GM10266 (cell line): ENCODE results near the gene PAN2.
"Not testable (repeated sequence)": the region's sequence is repeated elsewhere in the genome, so short reads cannot be mapped to it uniquely, and the experiment has no call there.

ENCODE experiments used
- DNase-seq: peaks from one replicate; pipeline ENCODE4 v3.0.0; 2012; ENCODE audit errors: extremely low spot score
- TF ChIP-seq, protein P1 (sequence below): IDR thresholded peaks from 2 replicates; pipeline ENCODE4 v1.5.1; 2012; ENCODE audit warnings: mild to moderate bottlenecking, low read depth; ENCODE audit not compliant: control insufficient read depth, insufficient read depth; ENCODE audit errors: missing control alignments

PAN2 gene

DNA sequence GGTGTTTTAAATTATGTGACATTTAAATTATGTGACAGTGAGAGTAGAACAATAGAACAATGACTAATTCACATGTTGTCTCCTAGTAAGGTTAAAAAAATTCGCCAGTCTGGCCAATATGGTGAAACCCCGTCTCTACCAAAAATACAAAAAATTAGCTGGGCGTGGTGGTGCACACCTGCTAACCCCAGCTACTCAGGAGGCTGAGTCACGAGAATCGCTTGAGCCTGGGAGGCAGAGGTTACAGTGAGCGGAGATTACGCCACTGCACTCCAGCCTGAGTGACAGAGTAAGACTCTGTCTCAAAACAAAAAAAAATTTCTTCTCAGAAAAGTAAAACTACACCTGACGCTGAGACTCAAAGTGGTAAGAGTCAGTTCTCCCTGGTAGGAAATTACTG lies 36.4 kb downstream of the PAN2 start:
- TF ChIP-seq, protein P1, sequence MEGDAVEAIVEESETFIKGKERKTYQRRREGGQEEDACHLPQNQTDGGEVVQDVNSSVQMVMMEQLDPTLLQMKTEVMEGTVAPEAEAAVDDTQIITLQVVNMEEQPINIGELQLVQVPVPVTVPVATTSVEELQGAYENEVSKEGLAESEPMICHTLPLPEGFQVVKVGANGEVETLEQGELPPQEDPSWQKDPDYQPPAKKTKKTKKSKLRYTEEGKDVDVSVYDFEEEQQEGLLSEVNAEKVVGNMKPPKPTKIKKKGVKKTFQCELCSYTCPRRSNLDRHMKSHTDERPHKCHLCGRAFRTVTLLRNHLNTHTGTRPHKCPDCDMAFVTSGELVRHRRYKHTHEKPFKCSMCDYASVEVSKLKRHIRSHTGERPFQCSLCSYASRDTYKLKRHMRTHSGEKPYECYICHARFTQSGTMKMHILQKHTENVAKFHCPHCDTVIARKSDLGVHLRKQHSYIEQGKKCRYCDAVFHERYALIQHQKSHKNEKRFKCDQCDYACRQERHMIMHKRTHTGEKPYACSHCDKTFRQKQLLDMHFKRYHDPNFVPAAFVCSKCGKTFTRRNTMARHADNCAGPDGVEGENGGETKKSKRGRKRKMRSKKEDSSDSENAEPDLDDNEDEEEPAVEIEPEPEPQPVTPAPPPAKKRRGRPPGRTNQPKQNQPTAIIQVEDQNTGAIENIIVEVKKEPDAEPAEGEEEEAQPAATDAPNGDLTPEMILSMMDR: no peak

DNA sequence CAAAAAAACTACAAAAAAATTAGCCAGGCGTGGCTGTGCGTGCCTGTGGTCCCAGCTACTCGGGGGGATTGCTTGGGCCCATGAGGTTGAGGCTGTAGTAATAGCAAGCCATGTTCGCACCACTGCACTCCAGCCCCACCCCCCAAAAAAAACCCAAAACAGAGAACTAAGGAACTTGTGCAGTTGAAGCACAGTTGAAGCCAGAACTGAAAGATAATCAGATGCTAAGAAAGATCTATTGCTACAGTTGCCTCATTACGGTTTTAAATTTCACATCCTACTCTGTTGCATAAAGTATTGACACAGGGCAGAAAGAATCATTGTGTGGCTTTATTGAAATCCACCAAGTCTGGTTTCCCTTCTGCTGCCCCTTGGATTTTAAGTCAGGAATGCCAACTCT lies 37.5 kb downstream of the PAN2 start:
- DNase-seq: no peak
- TF ChIP-seq, protein P1: no peak

More for the DNA sequence above, 36.4 kb downstream of the PAN2 start:
- no peak for DNase-seq

DNA sequence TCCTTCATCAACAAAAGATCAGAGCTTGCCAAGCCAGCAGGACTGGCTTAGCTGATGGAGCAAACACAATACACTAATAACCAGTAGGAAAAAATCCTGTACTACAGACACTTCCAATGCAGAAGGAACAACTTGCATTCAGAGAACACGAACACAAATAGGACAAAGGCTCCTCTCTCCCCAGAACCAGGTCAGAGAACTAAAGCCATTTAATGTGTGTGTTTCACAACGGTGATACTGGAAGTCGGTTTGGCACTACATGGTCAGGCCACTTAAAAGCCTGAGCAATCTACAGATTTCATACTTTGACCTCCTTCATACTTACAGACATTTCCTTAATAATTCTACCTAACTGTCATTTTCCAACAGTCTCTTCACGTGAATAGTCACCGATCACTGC lies 40.0 kb downstream of the PAN2 start:
- TF ChIP-seq, protein P1: no peak
- no peak for DNase-seq

DNA sequence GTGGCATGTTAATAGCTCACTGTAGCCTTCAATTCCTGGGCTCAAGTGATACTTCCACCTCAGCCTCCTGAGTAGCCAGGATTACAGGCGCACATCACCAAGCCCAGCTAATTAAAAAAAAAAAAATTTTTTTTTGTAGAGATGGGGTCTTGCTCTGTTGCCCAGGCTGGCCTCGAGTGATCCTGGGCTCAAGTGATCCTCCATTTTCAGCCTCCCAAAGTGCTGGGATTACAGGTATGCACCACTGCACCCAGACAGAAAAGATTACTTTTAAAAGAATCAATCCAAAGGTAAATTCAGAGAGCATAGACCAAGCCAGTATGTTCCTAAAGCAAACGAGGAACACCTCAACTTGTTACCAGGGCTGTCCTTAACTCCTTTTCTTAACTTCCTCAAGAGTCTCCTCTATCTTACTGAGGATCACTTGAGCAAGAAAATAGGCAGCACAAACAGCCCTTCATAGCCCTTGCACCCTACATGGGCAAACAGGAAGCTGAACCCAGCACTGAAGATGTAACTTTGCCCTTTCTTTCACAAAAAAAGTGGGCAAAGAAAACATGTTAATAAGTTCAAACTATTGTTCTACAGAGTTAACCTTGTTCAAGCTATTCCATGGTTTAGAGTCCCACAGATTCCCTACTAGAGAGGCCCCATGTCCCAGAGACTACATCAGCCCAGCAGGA lies 45.0 kb downstream of the PAN2 start:
- DNase-seq: no peak
- TF ChIP-seq, protein P1: no peak

DNA sequence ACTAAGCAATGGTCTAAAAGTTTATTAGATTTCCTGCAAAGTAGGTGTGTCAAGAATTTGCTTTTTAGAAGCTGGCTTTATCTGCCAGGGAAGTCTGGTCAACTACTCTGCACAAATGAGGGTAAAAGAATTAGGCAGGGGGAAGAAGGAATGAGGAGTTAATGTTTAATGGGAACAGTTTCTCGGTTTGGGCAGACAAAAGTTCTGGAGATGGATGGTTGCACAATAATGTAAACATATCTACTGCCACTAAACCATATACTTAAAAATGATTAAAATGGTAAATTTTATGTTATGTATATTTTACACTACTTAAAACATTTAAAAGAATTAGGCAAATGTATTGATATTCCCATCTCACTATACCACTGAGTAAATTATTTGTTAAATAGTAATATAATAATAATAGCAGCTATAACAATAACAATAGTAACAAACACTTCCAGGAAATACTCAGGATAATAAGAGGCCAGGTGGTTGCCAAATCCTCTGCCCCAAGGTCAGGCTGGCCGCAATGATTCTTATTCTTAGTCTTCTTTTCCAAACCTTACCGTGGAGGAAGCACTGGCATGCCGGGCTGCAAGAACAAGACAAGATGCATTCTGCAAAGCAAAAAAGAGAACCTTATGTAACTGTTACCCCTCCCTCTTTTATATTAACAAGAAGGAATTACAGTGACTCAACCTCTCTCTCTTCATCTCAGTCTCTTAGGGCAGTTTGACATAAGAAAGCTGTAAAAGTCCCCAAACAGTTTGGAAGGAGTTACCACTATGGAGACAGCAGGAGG lies 47.6 kb downstream of the PAN2 start:
- no peak for DNase-seq
- TF ChIP-seq, protein P1: no peak

DNA sequence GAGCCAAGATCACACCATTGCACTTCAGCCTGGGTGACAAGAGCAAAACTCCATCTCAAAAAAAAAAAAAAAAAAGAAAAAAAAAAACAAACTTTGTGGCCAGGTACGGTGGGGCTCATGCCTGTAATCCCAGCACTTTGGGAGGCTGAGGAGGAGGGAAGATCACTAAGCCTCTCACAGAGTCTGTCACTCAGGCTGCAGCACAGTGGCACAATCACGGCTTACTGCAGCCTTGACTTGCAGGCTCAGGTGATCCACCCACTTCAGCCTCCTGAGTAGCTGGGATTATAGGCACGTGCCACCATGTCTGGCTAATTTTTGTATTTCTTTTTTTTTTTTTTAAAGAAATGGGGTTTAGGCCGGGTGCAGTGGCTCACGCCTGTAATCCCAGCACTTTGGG lies 49.5 kb downstream of the PAN2 start:
- not testable (repeated sequence) for DNase-seq

DNA sequence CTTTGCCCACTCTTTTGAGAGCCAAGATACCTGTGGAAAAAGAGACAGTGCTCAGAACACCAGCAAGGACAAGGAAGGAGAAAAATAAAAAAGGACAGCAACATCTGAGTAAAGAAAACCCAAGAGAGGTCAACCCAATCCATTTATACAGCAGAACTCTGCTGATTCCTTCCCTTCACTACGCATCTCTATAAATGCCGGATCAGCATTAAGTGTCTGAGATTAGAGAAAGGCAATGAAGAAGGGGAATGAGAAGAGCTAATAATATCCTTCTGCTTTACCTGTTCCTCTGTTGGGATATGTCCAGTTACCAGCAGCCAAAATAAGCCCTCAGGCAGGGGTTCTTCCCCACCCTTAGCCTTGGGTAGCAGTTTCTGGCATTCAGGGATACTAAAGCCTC lies 51.2 kb downstream of the PAN2 start:
- no peak for DNase-seq
- TF ChIP-seq, protein P1: no peak

DNA sequence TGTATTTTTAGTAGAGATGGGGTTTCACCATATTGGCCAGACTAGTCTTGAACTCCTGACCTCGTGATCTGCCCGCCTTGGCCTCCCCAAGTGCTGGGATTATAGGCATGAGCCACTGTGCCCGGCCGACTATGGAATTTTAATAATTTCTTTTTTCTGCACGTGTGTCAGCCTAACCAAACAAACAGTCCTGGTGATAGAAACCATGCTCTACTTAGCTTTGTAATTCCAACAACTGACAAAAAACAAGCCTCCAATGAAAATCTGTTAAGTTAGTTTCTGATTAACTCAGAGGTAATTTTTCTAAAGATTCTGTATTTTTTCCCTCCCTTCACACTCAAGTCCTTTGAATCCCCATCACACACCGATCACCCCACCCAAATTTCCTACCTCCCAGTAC lies 51.8 kb downstream of the PAN2 start:
- DNase-seq: no peak
- TF ChIP-seq, protein P1: no peak
